Measurements from ENCODE around the gene ANP32E.
"Not testable (repeated sequence)": the region's sequence is repeated elsewhere in the genome, so short reads cannot be mapped to it uniquely, and the experiment has no call there.

The ANP32E gene

DNA sequence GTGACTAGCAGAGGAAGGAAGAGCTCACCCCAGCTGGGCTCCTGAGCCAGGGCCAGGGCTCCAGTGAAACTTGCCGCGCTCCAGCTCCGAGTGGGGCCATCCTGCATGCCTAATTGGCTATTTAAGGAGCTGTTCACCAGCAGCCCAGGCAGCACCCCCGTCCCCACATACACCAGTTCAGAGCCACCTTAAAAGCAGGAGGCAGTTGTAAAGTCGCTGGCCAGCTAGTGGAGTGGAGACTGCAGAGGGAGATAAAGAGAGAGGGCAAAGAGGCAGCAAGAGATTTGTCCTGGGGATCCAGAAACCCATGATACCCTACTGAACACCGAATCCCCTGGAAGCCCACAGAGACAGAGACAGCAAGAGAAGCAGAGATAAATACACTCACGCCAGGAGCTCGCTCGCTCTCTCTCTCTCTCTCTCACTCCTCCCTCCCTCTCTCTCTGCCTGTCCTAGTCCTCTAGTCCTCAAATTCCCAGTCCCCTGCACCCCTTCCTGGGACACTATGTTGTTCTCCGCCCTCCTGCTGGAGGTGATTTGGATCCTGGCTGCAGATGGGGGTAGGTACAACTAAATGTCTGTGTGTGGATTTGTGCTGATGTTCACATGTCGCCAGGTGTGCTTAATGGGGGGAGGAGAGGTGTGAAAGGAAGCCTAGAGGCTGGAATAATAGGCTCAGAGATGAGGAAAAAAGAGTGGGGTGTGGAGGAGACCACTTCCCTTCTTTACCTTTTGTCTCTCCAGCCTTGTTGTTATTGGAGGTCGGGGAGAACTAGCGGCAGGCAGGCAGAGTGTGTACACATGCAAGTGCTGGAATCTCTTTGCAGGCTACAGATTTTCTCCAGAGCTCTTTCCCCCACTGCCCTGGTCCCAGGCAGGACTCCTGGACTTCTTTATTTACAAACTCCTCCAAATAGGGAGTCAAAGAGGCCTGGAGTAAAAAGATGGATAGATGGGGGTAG lies 22.0 kb upstream of the ANP32E start, which contains the start of gene CA14:
Gene CA14, plus strand, starts transcription at position 151 of the 962 bp plus-strand sequence. Its CDS starts 355 bp downstream, at position 506.
- no peak for DNase-seq (ENCODE audit: extremely low spot score, insufficient read length, low read depth)
- FAIRE-seq, result no peak

DNA sequence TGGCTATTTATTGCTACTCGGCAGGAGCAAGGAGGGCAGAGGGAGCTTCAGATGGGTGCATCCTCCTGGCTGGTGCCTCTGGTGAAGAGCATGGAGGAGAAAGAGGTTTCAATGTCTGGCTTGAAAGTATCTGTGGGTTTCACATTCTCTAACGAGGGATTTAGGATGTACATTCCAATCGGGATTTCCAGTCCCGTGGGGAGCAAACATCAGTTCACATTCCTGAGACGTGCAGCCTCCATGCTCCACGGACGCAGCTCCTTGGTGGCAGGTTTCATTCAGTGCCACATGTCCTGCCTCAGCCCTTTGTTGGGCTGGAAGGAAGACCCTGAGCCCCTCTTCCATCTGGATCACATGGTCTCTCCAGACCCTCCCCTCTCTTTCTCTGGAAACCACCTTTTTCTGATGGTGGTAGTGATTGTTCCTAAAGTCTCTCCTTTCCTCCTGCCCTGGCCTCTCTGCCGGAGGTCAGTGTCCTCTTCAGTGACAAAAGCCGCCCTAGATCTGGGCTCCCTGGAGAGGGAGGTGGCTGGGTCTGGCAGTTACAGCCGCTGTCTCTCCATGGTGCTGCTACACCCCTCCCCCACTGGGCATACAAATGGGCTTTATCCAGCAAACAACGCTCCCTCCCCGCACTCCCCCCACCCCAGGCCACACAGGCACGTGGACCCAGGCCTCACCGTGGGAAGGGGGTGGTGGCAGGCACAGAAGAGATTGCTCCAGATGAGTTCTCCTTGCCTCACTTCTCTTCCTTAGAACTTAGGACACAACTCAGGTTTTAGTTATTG lies 20.8 kb upstream of the ANP32E start:
- DNase-seq (ENCODE audit: extremely low spot score, insufficient read length, low read depth) (no peak), FAIRE-seq (no peak)

DNA sequence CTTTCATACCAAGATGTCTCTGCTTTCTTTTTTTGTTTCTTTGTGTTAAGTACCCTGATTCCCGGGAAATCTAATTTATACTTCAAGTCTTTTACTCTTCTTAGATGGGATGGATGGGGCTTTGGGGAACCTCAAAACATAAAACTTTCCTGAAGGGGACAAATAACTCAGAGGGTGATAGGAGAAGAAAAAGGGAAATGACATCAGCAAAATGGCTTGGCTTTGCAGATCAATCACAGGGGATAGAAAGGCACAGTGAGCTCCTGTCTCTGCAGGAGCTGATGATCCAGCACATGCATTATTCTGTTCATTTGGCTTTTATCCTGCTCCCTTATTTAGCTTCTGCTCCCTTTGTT lies 20.3 kb upstream of the ANP32E start:
- no peak for DNase-seq (ENCODE audit: extremely low spot score, insufficient read length, low read depth)
- no peak for FAIRE-seq

DNA sequence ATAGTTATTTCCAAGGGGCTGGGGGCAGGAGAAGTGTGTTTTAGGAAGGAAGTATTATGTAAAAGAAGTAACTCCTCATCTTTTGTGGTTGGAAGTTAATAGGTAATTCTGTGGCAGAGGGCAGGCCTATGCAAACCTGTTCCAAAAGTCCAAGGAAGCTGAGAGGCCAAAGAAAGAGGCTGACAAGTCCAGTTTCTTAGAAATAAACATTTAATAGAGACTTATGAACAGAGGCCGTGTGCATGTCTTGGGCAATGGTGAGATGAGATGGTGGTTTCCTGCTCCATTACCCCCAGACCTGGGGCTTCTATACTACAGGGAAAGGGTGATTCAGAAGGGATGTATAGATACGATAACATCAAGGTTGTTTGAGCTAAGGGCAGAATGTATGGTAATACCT lies 14.0 kb upstream of the ANP32E start:
- DNase-seq (ENCODE audit: extremely low spot score, insufficient read length, low read depth) (no peak), FAIRE-seq (peak; percentile 31)

DNA sequence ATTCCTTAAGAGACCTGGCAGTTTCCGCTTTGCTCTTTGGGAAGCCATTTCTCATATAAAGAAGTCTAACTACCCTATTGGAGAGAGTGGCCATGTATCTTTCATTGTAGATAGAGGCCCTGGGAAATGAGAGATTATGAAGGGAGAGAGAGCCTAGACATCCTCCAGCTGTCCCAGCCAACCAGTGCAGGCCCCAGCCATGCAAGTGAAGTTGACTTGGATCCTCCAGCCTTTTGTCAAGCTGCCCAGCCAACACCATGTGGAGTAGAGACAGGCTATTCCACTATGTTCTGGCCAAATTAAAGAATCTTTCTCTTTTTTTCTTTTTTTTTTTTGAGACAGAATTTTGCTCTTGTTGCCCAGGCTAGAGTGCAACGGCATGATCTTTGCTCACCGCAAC lies 7.1 kb upstream of the ANP32E start:
- FAIRE-seq, result no peak
- DNase-seq (ENCODE audit: extremely low spot score, insufficient read length, low read depth), result no peak

DNA sequence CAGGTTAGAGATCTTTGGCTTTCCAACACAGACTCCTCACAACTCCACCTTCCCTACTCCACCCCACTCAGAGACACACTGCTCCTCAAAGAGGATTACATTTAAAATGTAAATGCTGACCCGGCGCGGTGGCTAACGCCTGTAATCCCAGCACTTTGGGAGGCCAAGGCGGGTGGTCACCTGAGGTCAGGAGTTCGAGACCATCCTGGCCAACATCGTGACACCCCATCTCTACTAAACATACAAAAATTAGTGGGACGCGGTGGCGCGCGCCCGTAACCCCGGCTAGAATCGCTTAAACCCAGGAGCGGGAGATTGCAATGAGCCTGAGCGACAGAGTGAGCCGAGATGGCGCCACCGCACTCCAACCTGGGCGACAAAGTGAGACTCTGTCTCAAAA lies 1.8 kb upstream of the ANP32E start:
- FAIRE-seq (no peak), DNase-seq (ENCODE audit: extremely low spot score, insufficient read length, low read depth) (no peak)

DNA sequence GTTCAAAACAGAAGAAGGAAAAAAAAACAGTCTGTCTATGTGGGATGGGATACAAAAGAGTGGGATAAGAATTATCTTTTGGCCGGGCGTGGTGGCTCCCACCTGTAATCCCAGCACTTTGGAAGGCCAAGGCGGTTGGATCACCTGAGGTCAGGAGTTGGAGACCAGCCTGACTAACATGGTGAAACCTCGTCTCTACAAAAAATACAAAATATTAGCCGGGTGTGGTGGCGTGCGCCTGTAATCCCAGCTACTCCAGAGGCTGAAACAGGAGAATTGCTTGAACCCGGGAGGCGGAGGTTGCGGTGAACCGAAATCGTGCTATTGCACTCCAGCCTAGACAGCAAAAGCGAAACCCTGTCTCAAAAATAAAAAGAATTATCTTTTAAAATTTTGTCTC lies 1.3 kb upstream of the ANP32E start:
- DNase-seq (ENCODE audit: extremely low spot score, insufficient read length, low read depth); FAIRE-seq: not testable (repeated sequence)

DNA sequence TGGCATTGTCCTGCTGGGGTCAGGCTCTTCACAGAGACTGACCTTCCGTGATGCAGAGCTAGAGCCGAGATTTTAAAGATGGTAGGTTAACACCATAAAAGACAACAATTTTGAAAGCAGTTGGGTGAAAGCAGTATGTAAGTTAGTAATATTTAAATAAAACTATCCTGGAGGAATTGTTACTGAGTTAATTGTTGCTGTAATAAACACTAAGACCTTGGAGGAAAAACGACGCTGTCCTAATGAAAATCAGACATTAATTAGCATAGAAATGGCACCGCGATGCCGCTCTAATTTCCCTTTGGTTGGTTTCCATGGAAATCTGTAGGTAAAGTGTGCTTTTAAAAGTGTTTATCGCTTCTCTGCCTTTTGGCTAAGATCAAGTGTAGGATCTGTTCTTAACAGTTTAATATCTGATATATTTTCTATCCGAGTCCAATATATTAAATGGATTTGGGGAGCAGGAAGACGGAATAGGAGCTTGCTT lies 745 bp upstream of the ANP32E start:
- FAIRE-seq (no peak), DNase-seq (ENCODE audit: extremely low spot score, insufficient read length, low read depth) (no peak)

DNA sequence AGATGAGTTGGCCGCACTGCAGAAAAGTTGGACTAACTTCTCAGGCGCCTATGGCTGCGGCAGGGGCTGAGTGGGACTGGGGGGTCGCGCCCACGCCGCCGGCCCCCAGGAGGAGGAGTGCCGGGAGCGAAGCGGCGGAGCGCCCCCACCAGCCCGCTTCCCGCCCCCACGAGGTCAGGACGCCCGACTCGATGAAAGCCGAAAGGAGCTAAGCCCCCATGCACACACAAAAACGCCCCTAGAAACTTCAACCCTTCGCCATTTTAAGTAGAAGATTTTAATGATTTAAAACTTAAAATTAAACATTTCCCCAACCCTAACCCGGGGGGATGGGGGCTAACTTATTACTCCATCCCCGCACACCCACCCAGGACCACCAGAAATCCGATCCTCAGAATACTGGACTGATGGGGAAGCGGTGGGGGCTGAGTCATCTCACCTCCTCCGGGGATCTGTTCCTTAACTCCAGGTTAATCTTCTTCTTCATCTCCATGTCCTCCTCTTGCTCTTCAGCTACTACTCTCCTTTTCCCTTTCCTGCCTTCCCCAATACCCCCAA lies 539 bp downstream of the ANP32E start:
- DNase-seq (ENCODE audit: extremely low spot score, insufficient read length, low read depth), result no peak
- no peak for FAIRE-seq

DNA sequence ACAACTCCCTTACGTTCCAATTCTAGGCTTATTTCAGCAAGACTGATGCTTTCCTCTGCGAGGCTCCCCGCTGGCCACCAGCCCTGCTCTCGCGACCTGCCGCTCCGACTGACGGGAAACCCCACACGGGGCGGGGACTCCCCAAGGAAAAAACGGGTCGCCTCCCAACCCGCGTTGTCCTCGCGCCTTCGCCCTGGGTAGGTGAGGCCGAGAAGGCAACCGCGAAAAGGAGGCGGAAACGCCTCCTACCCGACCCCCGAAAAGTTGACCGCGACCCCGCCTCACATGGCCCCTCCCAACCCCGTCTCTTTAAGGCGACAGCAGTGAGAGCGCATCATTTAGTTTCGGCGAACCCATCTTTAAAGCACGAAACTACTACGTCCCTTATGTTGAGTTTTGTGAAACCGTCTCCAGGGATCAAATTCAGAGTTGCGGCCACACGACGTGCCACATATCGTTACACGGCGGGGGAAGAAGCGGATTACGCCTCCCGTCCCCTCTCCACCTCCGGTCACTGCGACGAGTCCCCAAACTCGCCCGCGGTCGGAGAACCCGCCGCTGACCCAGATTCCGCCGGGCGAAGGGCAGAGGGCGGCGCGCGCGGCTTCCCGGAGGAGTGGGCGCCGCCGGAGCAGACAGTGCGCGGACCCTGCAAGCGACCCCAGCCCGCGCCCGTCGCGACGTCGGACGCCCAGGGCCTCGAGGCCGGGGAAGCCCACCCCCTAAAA lies 1.2 kb downstream of the ANP32E start:
- DNase-seq (ENCODE audit: extremely low spot score, insufficient read length, low read depth), result peak; percentile 62
- peak; percentile 89 for FAIRE-seq

DNA sequence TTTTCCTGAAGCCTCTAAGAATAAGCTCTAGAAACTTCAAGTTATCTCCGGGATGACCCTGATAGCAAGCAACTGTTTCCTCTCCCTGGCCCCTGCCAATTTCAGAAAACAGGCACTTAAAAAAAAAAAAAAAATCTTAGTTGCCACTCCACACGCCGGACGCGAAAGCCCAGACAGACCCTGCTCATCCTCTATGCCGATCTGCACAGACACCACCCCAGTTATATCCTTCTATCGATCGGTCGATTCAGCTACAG lies 1.7 kb downstream of the ANP32E start:
- no peak for DNase-seq (ENCODE audit: extremely low spot score, insufficient read length, low read depth)
- no peak for FAIRE-seq

DNA sequence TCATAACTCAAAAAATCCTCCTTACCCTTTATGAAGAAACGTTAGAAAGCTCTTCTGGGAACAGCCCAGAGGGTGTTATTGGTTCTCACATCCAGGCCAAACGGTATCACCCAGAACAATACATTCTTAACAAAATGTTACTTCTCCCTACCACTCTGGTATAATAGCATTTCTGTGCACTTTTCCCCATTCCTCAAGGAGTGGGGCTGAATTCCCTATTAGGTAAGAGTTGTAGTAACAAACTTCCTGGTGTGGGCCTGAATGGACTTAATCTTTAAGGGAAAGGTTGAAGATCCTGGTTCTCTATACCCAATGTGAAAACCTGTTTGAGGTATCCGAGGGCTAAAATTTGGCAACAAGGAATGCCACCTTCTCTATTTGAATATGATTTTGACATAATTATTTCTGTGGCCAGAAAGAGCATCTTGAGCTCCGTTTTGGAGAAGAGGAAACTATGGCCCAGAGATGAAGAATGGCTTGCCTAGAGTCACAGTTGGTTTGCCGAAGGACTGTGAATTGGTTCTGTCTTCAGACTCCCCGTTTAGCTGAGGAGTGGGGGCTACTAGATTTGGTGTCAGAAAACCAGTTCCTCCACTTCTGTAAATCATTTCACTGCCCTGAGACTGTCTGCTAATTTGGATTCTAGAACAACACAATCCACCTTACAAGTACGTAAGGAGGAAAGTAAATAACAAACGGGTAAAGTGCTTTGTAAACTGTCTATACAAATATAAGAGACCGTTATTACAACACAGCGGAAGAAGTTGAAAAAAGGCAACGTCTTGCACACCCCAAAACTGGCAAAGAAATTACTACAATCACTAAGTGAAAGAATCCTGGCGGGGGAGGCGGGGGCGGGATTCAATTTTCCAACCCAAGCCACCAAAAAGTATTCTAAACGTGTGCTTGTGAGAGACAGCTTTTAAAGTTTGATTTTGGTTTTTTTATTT lies 2.3 kb downstream of the ANP32E start:
- no peak for DNase-seq (ENCODE audit: extremely low spot score, insufficient read length, low read depth)
- FAIRE-seq, result no peak

DNA sequence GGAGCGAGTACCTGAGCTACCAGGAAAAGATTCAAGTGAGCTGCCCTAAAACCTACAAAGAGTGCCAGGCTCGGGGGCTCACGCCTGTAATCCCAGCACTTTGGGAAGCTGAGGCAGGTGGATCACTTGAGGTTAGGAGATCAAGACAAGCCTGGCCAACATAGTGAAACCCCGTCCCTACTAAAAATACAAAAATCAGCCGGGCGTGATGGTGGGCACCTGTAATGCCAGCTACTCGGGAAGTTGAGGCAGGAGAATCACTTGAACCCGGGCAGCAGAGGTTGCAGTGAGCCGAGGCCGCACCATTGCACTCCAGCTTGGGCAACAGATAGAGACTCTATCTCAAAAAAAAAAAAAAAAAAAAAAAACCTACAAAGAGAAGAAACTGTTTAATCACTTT lies 3.0 kb downstream of the ANP32E start:
- DNase-seq (ENCODE audit: extremely low spot score, insufficient read length, low read depth); FAIRE-seq: not testable (repeated sequence)

DNA sequence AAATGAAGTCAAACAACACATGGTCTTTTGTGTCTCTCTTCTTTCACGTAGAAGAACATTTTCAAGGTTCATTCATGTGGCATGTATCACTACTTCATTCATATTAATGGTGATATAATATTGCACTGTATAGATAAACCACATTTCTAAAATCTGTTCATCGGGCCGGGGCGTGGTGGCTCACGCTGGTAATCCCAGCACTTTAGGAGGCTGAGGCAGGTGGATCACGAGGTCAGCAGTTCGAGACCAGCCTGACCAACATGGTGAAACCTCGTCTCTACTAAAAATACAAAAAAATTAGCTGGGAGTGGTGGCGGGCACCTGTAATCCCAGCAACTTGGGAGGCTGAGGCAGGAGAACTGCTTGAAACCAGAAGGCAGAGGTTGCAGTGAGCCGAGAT lies 7.7 kb downstream of the ANP32E start:
- not testable (repeated sequence) for FAIRE-seq; DNase-seq (ENCODE audit: extremely low spot score, insufficient read length, low read depth)

DNA sequence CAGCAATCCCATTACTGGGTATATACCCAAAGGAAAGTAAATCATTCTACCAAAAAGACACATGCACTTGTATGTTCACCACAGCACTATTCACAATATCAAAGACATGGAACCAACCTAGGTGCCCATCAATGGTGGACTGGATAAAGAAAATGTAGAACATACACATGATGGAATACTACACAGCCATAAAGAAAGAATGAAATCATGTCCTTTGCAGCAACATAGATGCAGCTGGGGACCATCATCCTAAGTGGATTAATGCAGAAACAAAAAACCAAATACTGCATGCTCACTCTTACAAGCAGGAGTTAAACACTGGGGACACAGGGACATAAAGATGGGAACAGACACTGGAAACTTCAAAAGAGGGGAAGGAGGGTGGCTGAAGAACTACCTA lies 8.7 kb downstream of the ANP32E start:
- DNase-seq (ENCODE audit: extremely low spot score, insufficient read length, low read depth) (no peak), FAIRE-seq (no peak)

DNA sequence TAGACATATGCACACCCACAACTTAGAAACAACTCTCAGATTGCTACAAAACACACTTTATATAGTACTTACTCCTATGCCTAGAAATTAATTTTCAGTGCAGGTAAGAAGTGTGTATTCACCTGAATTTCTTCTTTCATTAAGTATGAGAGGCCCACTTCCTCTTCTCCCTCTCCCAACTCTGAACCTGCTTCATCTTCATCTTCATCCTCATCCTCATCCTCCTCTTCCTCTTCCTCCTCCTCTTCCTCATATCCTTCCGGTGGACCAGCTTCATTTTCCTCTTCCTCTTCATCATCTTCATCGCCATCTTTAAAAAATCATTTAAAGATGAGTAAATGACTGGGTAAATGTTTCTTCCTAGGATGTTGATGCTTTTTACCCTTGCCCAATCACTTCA lies 9.4 kb downstream of the ANP32E start:
- FAIRE-seq (no peak), DNase-seq (ENCODE audit: extremely low spot score, insufficient read length, low read depth) (no peak)

DNA sequence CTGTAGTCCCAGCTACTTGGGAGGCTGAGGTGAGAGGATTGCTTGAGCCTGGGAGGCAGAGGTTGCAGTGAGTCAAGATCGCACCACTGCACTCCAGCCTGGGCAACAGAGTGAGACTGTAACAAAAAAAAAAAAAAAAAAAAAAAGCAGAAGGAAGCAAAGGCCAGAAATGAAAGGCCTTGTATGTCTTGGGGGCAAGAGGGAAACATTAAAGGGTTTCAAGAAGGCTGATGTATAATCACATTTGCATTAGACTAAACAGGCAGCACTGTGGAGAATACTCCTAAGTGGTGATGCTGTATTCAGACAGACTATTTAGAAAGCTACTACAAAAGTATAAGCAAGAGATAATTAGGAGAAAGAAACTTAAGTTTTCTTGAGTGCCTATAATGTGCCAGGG lies 10.4 kb downstream of the ANP32E start:
- FAIRE-seq, result no peak

DNA sequence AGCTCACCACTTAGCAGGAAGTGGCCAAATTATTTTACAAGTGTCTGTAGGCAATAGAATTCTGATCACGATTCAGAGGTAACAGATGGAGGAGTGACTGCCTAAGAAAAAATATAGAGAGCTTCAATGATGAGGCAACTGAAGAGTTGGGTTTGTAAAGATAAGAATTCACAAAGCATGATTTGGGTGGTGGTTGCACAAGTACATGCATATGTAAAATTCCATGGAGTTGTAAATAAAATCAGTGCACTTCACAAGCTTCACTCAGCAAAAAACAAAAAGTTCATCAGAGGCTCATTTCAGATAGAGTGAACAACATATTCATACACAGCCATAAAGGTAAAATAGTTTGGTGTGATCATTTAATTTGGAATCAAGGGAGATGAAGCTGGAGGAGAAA lies 10.9 kb downstream of the ANP32E start:
- no peak for DNase-seq (ENCODE audit: extremely low spot score, insufficient read length, low read depth)
- no peak for FAIRE-seq

More for the DNA sequence above, 10.4 kb downstream of the ANP32E start:
- no peak for DNase-seq (ENCODE audit: extremely low spot score, insufficient read length, low read depth)

DNA sequence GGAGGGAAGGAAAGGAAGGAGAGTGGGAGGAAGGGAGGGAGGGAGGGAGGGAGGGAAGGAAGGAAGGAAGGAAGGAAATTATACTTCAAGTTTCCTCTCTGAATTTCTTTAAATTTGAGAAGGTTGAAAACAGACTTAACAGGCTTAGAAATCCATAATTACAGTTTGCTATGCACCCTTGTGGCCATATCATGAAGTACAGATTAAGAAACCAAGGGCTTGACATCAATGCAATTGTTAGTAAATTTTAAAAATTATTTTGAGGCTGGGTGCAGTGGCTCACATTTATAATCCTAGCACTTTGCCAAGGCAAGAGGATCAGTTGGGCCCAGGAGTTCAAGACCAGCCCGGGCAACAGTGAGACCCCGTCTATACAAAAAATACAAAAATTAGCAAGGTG lies 14.4 kb downstream of the ANP32E start:
- no peak for DNase-seq (ENCODE audit: extremely low spot score, insufficient read length, low read depth)
- no peak for FAIRE-seq
